Hypothalamus (tissue), 51 donors: Measurements from ENCODE around the gene ARHGAP19.

Experiments
- DNase-seq, 51 donors: peaks; one replicate each; lab custom pipeline; 2025; lab: John Stamatoyannopoulos, UW

The ARHGAP19 gene, protein sequence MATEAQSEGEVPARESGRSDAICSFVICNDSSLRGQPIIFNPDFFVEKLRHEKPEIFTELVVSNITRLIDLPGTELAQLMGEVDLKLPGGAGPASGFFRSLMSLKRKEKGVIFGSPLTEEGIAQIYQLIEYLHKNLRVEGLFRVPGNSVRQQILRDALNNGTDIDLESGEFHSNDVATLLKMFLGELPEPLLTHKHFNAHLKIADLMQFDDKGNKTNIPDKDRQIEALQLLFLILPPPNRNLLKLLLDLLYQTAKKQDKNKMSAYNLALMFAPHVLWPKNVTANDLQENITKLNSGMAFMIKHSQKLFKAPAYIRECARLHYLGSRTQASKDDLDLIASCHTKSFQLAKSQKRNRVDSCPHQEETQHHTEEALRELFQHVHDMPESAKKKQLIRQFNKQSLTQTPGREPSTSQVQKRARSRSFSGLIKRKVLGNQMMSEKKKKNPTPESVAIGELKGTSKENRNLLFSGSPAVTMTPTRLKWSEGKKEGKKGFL

DNA sequence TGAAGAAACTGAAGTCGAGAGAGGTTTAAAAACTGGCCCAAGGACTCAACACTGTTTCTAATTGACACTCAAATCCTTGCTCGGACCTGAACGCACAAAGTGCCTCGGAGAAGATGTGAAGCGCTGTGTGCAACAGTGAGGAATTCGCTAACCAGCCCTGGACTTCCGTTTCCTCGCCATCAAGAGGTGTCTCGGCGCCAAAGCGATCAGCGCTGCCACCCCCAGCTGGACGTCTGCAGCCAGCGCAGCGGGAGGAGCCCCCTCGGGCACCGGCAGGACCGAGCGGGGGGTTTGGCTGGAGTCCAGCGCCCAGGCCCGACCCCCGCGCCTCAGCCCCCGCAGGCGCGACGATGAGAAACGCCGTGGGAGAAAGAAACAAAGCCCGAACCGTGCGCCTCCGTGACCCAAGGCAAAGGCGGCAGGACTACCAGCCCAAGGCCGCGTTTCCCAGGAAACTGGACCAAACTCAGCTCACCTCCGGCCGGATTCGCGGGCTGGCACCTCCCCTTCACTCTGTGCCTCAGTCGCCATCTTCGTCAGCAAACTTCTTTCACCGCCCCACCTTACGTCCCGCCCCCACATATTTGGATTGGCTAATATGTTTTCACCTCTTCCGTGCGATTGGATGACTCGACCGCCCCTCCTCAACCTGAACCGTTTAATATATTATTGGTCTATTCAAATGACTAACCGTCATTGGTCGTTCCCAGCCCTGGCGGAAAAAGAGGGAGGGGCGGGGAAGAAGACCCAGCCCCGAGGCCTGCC, at the start of gene ARHGAP19:
Gene ARHGAP19, minus strand, starts transcription at position 541 of the 765 bp plus-strand sequence. Its CDS starts 10 bp downstream, at position 531.
- DNase-seq, result peak; percentile 45 to 98 (median 89)

- DNase-seq, result no peak
Observed at GRCh38 chr10:97341416-97341815, 49.0 kb upstream of the ARHGAP19 start.

GRCh38 chr10:97338041-97338440, 45.6 kb upstream of the ARHGAP19 start:
- peak in 1 of 51 donors; percentile 7 for DNase-seq

GRCh38 chr10:97336942-97337831, 44.8 kb upstream of the ARHGAP19 start:
- DNase-seq, result peak in 2 of 51 donors; percentile 10 to 25

DNA sequence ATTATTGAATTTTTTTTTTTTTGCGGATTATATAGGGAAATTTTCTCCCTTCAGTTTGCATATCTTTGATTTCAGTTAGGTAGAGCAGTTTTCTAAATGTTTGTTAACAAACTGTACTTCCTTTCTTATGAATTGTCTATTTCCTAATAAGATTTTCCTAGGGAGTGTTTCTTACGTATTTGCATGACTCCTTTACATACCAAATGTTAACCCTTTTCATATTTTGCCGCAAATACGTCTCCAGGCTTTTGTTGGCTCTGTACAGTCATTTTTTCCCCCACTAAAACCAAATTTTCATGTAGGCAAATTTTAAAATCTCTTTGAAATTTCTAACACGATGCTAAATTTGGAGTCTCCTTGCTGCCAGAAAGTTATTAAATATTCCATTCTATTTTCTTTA, 44.0 kb upstream of the ARHGAP19 start:
- DNase-seq, result peak in 1 of 51 donors; percentile 4

GRCh38 chr10:97336006-97336405, 43.6 kb upstream of the ARHGAP19 start:
- no peak for DNase-seq

DNA sequence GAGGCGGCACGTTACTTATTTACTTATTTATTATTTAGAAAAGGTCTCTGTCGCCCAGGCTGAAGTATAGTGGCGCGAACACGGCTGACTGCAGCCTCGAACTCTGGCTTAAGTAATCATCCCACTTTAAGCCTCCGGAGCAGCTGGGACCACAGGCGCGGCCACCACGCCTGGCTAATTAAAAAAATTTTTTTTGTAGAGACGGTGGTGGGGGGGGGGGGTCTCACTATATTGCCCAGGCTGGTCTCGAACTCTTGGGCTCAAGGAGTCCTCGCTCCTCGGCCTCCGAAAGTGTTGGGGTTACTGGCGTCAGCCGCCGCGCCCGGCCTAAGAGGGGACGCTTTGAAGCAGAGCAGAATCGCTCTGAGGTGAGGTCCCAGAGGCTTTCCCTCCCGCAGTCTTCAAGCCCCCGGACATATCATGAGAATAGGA, 42.8 kb upstream of the ARHGAP19 start:
- DNase-seq, result peak in 1 of 51 donors; percentile 16

- DNase-seq, result peak; percentile 65 to 99 (median 90)
Observed at GRCh38 chr10:97334370-97335175, 42.1 kb upstream of the ARHGAP19 start, which contains the start of gene FRAT2. Gene FRAT2 (minus strand): TSS chr10:97334729. CDS start chr10:97334572, 157 bp downstream.

DNA sequence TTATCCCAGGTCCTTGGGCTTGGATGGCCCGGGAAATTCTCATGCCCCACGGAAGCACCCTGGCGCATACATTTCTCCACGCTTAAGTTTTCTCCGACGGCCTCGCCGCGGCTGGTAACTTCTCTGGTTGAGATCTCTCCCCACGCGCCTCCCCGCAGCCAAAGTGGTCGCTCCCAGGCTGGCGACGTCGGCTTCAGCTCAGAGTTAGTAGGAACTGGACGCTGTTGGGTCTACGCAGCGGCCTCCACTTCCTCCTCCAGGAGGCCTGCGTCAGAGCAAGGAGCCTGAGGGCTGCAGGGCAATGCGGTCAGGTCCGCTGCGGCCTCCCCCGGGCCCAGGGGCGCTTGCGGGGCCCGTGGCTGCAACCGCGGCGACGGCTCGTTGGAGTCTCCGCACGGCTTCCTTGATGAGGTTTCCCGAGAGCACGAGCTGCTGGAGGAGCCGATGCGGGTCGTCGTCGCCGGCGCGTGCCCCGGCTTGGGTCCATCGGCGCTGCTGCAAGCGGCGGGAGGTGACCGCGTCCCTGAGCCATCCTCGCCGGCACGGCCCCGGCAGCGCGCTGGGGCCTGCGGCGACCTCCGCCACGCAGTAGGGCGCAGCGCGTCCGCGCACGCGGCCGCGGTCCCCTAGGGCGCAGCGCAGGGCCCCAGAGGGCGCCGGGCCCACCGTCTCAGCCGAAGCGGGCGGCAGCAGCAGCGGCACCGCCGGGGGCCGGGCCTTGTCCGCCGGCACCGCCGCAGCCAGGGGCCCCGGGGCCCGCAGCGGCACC, 41.3 kb upstream of the ARHGAP19 start:
- peak in 23 of 51 donors; percentile 6 to 66 (median 25) for DNase-seq

DNA sequence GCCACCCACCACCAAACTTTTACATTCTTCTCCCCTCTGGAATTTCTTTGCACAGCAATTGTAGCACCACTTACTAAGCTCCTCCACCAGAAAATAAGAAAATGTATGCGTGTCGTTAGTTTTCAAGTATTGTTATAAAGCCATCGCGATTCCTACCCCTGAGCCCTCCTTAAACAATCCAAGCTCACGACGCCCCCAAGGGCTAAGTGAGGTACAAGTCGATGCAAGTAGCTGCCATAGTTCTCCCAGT, 40.8 kb upstream of the ARHGAP19 start:
- DNase-seq, result peak in 1 of 51 donors; percentile 66

- peak in 36 of 51 donors; percentile 3 to 75 (median 40) for DNase-seq
Observed at GRCh38 chr10:97332591-97333350, 40.3 kb upstream of the ARHGAP19 start.

DNA sequence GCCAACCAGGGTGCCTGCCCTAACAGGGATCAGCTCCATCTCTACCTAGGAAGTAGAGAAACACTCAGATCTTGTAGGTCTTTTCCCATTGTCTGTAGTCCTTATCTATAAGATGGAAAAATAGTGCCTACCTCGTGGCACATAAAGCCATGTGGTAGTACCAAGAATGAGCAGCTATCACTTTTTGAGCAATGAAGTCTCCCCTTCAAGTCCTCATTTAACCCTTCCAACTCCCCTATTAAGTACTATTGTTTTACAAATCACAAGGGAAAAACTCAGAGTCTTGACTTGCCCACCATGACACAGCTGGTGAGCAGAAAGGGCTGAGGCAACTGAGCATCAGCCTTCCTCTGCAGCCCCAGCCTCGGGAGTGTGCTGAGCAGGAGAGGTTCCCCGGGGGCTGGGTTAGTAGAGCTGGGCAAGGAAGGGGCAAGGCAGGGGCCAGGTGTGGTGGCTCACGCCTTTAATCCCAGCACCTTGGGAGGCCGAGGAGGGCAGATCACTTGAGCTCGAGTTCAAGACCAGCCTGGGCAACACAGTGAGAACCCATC, 38.8 kb upstream of the ARHGAP19 start:
- no peak for DNase-seq

DNA sequence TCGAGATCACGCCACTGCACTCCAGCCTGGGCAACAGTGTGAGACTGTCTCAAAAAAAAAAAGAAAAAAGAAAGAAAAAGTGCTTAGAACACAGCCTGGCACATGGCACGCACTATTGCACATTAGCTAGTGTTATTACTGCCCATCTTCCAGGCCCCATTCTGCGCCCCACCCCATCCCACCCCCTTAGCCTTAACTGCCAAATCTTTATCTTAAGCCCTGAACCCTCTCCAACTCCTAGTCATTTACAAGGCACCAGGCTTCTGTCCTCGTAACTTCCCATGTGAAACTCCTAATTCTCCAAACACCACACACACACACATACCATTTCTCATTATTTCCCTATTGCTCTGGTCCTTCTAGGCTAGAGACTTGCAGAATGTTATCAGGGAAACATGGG, 37.3 kb upstream of the ARHGAP19 start:
- DNase-seq, result no peak

- no peak for DNase-seq
Observed at GRCh38 chr10:97328646-97329453, 36.4 kb upstream of the ARHGAP19 start.

GRCh38 chr10:97327348-97328294, 35.2 kb upstream of the ARHGAP19 start:
- no peak for DNase-seq

GRCh38 chr10:97325754-97326153, 33.3 kb upstream of the ARHGAP19 start:
- DNase-seq, result peak in 6 of 51 donors; percentile 3 to 68 (median 18)
